ENCODE measurements around the gene BOD1L1.

BOD1L1 gene

DNA sequence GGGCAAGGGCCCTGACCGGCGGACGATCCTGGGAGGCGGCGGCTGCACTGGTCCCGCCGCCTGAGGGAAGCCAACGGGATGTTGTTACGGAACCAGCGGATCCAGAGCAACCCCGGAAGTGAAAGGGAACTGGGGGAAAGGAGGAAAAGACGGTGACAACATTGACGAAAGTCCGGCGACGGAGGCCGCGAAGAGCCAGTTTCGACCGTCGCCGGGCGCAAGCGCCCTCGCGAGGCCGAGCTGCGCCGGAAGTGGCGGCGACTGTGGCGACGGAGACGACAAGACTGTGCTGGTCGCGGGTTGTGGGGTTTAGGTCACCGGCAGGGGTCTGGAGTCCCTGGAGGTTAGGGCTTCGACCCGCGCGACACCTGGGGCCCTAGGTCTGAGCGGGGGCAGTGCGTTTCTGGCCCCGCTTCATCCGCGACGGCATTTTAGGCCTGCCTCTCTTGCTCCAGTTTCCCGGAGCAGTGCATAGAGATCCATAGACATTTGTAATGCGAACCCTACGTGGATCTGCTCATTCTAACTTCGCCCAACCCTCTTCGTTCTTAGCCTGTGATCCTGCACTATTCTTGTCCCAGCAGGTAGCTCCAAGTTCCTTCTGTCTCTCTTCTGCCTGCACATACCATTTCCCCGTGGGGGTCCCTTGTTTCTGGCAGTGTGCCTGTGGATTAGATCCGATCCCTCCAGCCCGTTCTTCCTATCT is at the start of gene BOD1L1:
Gene BOD1L1 (minus strand): TSS at position 120 of the 706 bp plus-strand sequence. CDS start 138 bp downstream, outside the sequence.
- DNase-seq (ENCODE audit: low spot score), result peak; percentile 84

DNA sequence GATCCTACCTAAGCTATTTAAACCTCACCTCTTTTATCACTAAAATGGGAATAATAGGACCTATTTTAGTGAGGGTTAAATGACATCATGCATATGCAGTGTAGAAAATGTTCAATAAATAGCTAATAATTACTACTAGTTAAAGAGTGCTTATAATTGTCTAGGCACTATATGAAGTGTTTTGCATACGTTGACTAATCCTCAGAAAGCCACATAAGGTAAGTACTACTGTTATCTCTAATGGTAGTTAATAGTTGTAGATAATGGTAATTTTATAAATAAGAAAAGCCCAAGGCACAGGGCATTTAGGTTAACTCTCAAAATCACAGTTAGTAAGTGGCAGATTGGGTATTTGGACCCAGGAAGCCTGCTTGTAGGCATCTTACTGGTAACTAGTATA is 47.4 kb upstream of the BOD1L1 start:
- DNase-seq (ENCODE audit: low spot score), result no peak

GRCh38 chr4:13673167-13673566 is 45.6 kb upstream of the BOD1L1 start:
- DNase-seq (ENCODE audit: low spot score), result no peak

- no peak for DNase-seq (ENCODE audit: low spot score)
These were observed 43.1 kb upstream of the BOD1L1 start for GRCh38 chr4:13670456-13671160.

DNA sequence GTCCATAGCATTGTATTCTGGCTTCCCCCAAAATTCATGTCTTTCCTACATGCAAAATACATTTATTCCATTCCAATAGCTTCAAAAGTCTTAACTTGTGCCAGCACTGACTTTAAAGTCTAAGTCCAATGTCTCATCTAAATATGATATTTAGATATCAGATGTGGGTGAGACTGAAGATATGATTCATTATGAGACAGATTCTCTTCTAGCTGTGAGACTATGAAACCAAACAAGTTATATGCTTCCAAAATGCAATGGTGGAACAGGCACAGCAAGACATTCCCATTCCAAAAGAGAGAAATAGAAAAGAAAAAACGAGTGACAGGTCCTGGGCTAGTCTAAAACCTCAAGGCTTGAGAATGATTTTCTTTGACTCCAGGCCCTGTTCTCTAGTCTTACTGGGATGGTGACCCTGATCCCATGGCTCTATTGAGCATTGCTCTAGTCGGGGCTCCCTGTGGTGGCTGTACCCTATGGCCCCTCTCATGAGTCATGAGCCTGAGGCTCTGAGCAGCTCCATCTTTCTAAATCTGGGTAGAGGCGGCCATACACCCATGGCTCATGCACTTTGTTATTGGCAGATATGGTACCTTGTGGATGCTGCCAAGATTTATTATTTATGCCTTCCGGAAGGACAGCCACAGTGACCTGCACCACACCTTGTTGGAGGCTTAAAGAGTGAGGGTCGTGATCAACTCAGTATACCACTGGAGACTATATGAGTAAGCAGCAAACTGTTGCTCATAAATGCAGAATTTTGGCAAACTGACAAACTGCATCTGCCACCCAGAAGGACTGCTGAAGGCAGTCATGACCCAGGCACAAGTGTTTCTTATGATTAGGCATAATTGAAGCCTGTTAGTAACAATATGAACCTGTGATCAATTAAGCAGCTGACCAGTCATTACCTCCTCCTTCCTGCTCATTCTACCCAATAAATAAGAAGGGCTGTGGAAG is 38.5 kb upstream of the BOD1L1 start:
- DNase-seq (ENCODE audit: low spot score), result no peak

GRCh38 chr4:13659341-13660070 is 32.0 kb upstream of the BOD1L1 start:
- no peak for DNase-seq (ENCODE audit: low spot score)

DNA sequence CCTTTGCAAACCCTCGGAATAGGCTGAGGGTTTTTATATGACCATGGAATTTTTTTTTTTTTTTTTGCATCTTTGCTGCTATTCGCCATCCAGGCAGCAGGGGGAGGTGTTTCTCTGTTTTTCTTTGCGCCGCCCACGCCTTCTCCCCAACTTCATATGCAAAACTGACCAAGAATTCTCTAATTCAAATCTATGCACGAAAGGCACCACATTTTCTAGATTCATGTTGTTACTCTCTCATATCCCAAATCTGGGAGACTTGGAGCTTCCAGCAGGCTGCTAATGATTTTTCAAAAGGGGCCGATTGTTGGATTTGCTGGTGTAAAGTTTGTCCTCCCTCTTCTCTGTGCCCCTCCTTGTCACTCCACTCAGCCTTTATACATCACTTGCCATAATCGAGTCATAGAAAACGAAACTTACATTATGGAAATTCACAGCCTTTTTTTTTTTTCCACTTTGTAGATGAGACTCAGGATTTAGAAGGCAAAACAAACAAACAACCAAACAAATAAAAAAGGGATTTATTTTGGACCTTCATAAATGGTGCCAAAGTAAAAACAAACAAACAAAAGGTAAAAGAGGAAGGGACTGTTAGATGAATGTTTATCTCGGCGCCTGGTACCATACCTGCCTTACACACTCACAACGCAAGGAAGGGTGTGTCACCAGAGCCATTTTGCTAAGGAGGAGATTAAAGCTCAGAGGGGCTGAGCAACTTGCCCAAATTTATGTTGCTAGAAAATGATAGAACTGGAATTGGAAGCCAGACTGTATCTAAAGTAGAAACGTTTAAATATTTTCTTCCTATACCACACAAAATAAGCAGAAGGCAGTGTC is 29.3 kb upstream of the BOD1L1 start:
- peak; percentile 62 for DNase-seq (ENCODE audit: low spot score)

DNA sequence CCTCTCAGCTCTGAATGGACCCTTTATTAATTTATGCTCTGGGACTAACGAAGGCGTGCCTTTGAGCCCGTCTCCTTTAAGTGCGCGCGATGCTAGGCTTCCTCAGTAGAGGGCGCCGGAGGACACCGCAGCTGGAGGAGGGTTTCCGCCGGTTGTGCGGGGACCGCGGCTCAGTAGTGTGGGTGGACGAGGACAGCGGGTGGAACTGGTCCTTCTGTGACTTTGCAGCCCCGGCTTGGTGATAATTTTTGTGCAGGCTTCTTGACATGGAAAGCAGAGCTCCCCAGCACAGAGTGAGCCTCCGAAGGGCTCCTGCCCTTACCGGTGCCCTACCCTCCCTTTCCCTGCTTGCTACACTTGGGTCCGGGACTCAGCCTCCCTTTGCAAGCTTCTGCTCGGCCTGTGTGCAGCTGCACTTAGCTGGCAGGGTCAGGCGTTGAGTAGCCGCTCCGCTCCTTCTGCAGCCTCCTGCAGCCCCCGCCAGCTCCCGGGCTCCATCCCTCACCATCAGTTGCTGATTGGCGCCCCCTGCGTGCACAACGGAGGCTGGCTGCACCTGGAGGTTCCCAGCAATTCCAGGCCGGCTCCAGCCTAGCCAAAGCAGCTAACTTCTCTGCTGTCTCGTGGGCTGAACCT is 26.8 kb upstream of the BOD1L1 start:
- DNase-seq (ENCODE audit: low spot score), result peak; percentile 77

GRCh38 chr4:13653766-13654161 is 26.2 kb upstream of the BOD1L1 start:
- DNase-seq (ENCODE audit: low spot score), result no peak

DNA sequence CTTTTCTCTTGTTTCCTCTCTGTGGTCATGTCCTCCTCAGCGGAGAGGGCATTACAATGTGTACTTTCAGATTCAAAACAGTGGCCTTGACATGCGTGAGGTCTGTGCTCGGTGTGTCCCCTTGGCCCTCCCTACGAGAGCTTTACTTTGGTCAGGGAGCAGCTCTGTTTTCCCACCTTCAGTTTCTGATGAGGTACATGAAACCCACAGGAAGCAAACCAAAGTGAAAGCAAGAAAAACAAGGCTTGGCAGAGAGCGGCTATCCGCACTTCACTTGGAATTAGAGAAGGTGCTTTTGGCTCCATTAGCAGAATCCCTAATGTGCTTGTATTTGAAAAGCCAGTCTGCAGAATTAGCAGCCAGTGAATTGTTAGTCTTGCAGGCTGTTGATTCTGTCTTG is 19.5 kb upstream of the BOD1L1 start:
- DNase-seq (ENCODE audit: low spot score), result no peak

DNA sequence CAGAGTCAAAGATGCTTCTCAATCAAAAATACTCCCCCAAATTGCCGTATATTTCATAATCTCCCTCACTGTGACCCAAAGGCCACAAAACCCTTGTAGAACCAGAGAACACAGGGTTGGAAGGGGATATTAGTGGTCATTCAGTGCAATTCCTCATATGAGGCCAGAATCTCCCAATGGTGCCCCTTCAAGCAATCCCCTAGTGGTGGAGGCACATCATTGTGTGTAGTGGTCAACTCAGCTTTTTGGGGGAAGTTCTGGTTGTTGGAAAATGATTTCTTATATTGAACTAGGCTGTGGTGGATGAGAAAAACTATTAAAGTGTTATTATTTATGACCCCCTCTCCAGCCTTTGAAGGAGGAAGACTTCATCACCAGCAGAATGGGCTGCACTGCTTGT is 17.6 kb upstream of the BOD1L1 start:
- DNase-seq (ENCODE audit: low spot score), result no peak

- no peak for DNase-seq (ENCODE audit: low spot score)
These were observed 14.8 kb upstream of the BOD1L1 start for GRCh38 chr4:13642170-13642950.

DNA sequence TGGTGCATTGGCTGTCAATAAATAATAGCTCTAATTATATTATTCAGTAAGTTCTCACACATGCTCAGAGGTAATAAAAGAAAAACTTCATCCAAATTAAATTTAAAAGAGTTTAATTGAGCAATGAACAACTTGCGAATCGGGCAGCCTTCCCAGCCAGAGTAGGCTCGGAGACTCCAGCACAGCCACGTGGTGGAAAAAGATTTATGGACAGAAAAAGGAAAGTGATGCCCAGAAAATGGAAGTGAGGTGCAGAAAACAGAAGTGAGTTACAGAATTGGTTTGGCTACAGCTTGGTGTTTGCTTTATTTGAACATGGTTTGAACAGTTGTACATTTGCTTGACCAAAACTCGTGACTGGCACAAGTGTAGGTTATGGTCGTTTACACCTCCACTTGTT is 13.6 kb upstream of the BOD1L1 start:
- DNase-seq (ENCODE audit: low spot score), result no peak

DNA sequence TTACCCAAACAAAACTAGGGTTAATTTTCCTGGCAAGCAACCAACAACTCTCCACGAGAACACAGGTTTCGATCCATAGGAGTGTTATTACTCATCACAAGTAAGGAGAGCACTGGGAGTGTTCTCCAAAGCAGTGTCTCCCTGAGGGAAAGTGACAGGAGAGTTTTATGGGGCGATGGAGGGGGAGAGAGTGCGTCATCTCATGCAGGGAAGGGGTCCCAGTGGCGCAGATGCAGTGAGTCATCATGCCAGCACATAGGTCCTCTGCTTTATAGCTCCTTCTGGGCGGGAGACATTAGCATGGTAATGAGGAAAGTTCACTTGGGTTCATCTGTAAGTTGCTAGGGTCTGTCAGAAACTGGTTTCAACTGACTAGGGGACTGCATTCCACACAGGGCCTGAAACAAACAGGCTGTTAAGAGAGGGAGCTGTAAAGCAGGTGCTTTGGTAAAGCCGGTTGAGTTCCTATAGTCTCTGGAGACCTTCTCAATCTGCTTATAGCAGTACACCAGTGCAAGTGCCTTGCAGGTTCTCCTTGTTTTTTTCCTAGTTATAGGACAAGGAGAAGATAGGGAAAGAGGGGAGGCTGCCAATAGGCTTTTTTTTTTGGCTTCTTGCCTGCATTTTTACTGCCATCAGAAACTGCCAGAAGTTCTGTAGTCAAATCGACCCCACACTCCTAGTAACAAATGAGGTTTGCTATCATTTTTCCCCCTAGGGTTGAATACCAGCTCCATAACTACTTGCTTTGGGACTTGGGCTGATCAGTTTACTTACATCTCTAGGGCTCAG is 12.8 kb upstream of the BOD1L1 start:
- DNase-seq (ENCODE audit: low spot score), result no peak

GRCh38 chr4:13635286-13635799 is 7.8 kb upstream of the BOD1L1 start:
- DNase-seq (ENCODE audit: low spot score), result no peak

- DNase-seq (ENCODE audit: low spot score), result no peak
These were observed 6.1 kb upstream of the BOD1L1 start for GRCh38 chr4:13633671-13634070.

DNA sequence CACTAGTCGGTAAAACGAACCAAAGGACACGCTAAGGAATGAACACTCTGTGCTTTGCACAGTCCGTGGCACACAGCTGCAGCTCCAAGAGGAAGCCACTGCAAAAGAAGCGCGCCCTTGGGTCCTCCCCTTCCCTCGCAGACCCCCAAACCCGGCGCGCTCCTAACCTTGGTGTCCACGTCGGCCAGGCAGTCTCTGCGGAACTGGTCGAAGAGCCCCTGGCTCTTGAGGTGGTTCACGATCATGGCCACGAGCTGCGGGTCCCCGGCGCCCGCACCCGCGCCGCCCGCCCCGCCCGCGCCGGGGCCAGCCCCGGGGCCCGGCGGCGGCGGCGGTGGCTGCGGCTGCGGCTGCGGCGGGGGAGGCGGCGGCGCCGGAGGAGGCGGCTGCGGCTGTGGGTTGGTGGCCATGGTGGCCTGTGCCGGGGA is 333 bp downstream of the BOD1L1 start:
- DNase-seq (ENCODE audit: low spot score), result no peak

GRCh38 chr4:13626492-13627177 is 890 bp downstream of the BOD1L1 start:
- DNase-seq (ENCODE audit: low spot score), result no peak

All from CD4-positive, alpha-beta T cell treated with Interleukin-2 at 100 ng/mL for 4 hours (primary cell).